IMR-90 (cell line): ENCODE results near the gene FRMD5. TPM values are rescaled to one million over a fixed set of nuclear protein-coding genes. Genes with fewer than 3 reads are reported as not detected.

ENCODE experiments used
- ATAC-seq: fragments of 200-7000 bp; cut with Tn5 transposase; 2 replicates; pipeline ENCODE4 v1.9.1; 2020; ENCODE audit warnings: low read depth, mild to moderate bottlenecking, moderate library complexity
- BruUV-seq: library from RNA; stranded (reverse); fragments of 400-500 nt; replicated peaks from 2 replicates; lab custom pipeline; 2021; lab: Mats Ljungman, UMichigan
- CTCF ChIA-PET: fragments of 300-600 bp; formaldehyde crosslinking; extraction: SDS; loops from one replicate; lab custom pipeline; 2021; ENCODE audit warnings: antibody characterized with exemption; lab: Yijun Ruan, JAX
- POLR2A ChIA-PET: fragments of 300-600 bp; sonication (Branson Sonifier 250); formaldehyde crosslinking; loops from one replicate; lab custom pipeline; 2022; ENCODE audit warnings: antibody characterized with exemption; ENCODE audit not compliant: unreplicated experiment; lab: Charles Lee
- DNase-seq: peaks from one replicate; pipeline ENCODE4 v3.0.0; 2013
- H2AFZ ChIP-seq: replicated peaks from 2 replicates; pipeline ENCODE3; 2013; ENCODE audit warnings: low read length, mild to moderate bottlenecking; ENCODE audit not compliant: poor library complexity
- H2AK5ac ChIP-seq: 2 replicates; pipeline ENCODE4 v1.6.1; 2013; ENCODE audit warnings: low read depth, low read length, inconsistent platforms
- H2AK9ac ChIP-seq: replicated peaks from 2 replicates; pipeline ENCODE3; 2013; ENCODE audit warnings: mild to moderate bottlenecking, low read depth, low read length, moderate library complexity; ENCODE audit not compliant: poor library complexity
- H2BK120ac ChIP-seq: 2 replicates; pipeline ENCODE4 v1.6.1; 2013; ENCODE audit warnings: low read depth, low read length, inconsistent platforms
- H2BK15ac ChIP-seq: 3 replicates; pipeline ENCODE4 v1.6.1; 2013; ENCODE audit warnings: low read depth, low read length, inconsistent platforms
- H2BK20ac ChIP-seq: 2 replicates; pipeline ENCODE4 v1.6.1; 2013; ENCODE audit warnings: low read depth, mild to moderate bottlenecking, inconsistent platforms, low read length, moderate library complexity
- H2BK5ac ChIP-seq: 2 replicates; pipeline ENCODE4 v1.6.1; 2013; ENCODE audit warnings: mild to moderate bottlenecking, low read depth, low read length, inconsistent platforms; ENCODE audit not compliant: poor library complexity, severe bottlenecking
- H3K14ac ChIP-seq: replicated peaks from 2 replicates; pipeline ENCODE4 v1.6.1; 2013; ENCODE audit warnings: low read depth, low read length, inconsistent platforms
- H3K18ac ChIP-seq: 2 replicates; pipeline ENCODE4 v1.6.1; 2013; ENCODE audit warnings: low read depth, low read length, control low read depth
- H3K23ac ChIP-seq: 2 replicates; pipeline ENCODE4 v1.6.1; 2013; ENCODE audit warnings: low read depth, low read length, inconsistent platforms
- H3K27ac ChIP-seq: 2 replicates; pipeline ENCODE4 v1.5.1; 2013; ENCODE audit warnings: mild to moderate bottlenecking, control low read depth, low read length; ENCODE audit not compliant: insufficient read depth
- H3K27me3 ChIP-seq: 2 replicates; pipeline ENCODE4 v1.6.1; 2013; ENCODE audit warnings: low read length; ENCODE audit not compliant: control insufficient read depth, insufficient read depth
- H3K36me3 ChIP-seq: 2 replicates; pipeline ENCODE4 v1.6.1; 2013; ENCODE audit warnings: low read length, mixed read lengths; ENCODE audit not compliant: control insufficient read depth, insufficient read depth
- H3K4ac ChIP-seq: 2 replicates; pipeline ENCODE4 v1.6.1; 2013; ENCODE audit warnings: low read depth, low read length, inconsistent platforms
- H3K4me1 ChIP-seq: 2 replicates; pipeline ENCODE4 v1.6.1; 2013; ENCODE audit warnings: low read length, mixed read lengths; ENCODE audit not compliant: control insufficient read depth, insufficient read depth
- H3K4me2 ChIP-seq: 2 replicates; pipeline ENCODE4 v1.6.1; 2013; ENCODE audit warnings: low read depth, mild to moderate bottlenecking, control low read depth, low read length, moderate library complexity
- H3K4me3 ChIP-seq: 2 replicates; pipeline ENCODE4 v1.5.1; 2013; ENCODE audit warnings: low read depth, mild to moderate bottlenecking, control low read depth, low read length, moderate library complexity; ENCODE audit not compliant: insufficient read depth
- H3K56ac ChIP-seq: 2 replicates; pipeline ENCODE4 v1.6.1; 2013; ENCODE audit warnings: low read length, inconsistent platforms; ENCODE audit not compliant: insufficient read depth; ENCODE audit errors: extremely low read depth
- H3K79me1 ChIP-seq, 2 experiments: 2 replicates each; pipeline ENCODE4 v1.6.1; 2013; ENCODE audit warnings: low read length in 2 of 2, inconsistent platforms in 1 of 2, low read depth in 1 of 2
- H3K9ac ChIP-seq: 2 replicates; pipeline ENCODE4 v1.6.1; 2013; ENCODE audit warnings: low read depth, low read length, control low read depth
- H3K9me1 ChIP-seq: 2 replicates; pipeline ENCODE4 v1.6.1; 2013; ENCODE audit warnings: low read length, inconsistent platforms; ENCODE audit not compliant: insufficient read depth
- H3K9me3 ChIP-seq: 2 replicates; pipeline ENCODE4 v1.6.1; 2013; ENCODE audit warnings: low read length; ENCODE audit not compliant: control insufficient read depth, insufficient read depth
- H4K20me1 ChIP-seq: 2 replicates; pipeline ENCODE4 v1.6.1; 2013; ENCODE audit warnings: low read length, inconsistent platforms; ENCODE audit not compliant: insufficient read depth
- H4K5ac ChIP-seq: 2 replicates; pipeline ENCODE4 v1.6.1; 2013; ENCODE audit warnings: mild to moderate bottlenecking, low read depth, low read length, control low read depth
- H4K8ac ChIP-seq, 2 experiments: 2 replicates each; pipeline ENCODE4 v1.6.1; 2013; ENCODE audit warnings: low read depth in 2 of 2, low read length in 2 of 2, control low read depth in 1 of 2, inconsistent platforms in 1 of 2
- H4K91ac ChIP-seq: 2 replicates; pipeline ENCODE4 v1.6.1; 2013; ENCODE audit warnings: low read depth, low read length, inconsistent platforms; ENCODE audit not compliant: insufficient read depth
- BHLHE40 ChIP-seq: fragments of 150-350 bp; IDR thresholded peaks from 2 replicates; pipeline ENCODE4 v1.6.1; 2016; ENCODE audit warnings: mild to moderate bottlenecking, low read depth, low read length
- CEBPB ChIP-seq: IDR thresholded peaks from 2 replicates; pipeline ENCODE4 v1.6.1; 2012; ENCODE audit warnings: low read depth, low read length, improper control_type of control experiment
- CHD1 ChIP-seq: IDR thresholded peaks from 2 replicates; pipeline ENCODE4 v1.6.1; 2012; ENCODE audit warnings: low read depth, low read length, improper control_type of control experiment
- FOS ChIP-seq: fragments of 150-350 bp; IDR thresholded peaks from 2 replicates; pipeline ENCODE4 v1.6.1; 2016; ENCODE audit warnings: low read depth, low read length
- MAZ ChIP-seq: IDR thresholded peaks from 2 replicates; pipeline ENCODE4 v1.6.1; 2012; ENCODE audit warnings: low read depth, mild to moderate bottlenecking, low read length, improper control_type of control experiment, moderate library complexity, borderline replicate concordance
- MXI1 ChIP-seq: IDR thresholded peaks from 2 replicates; pipeline ENCODE4 v1.6.1; 2012; ENCODE audit warnings: low read depth, mild to moderate bottlenecking, low read length, moderate library complexity, borderline replicate concordance
- NFE2L2 ChIP-seq: fragments of 150-350 bp; IDR thresholded peaks from 2 replicates; pipeline ENCODE4 v1.6.1; 2016; ENCODE audit warnings: low read depth, mild to moderate bottlenecking, low read length
- POLR2A ChIP-seq: IDR thresholded peaks from 2 replicates; pipeline ENCODE4 v1.6.1; 2012; ENCODE audit warnings: mild to moderate bottlenecking, low read depth, low read length
- RAD21 ChIP-seq: IDR thresholded peaks from 2 replicates; pipeline ENCODE4 v1.6.1; 2012; ENCODE audit warnings: low read length, improper control_type of control experiment
- RCOR1 ChIP-seq: IDR thresholded peaks from 2 replicates; pipeline ENCODE4 v1.6.1; 2012; ENCODE audit warnings: mild to moderate bottlenecking, low read length, improper control_type of control experiment; ENCODE audit not compliant: insufficient replicate concordance
- RFX5 ChIP-seq: IDR thresholded peaks from 2 replicates; pipeline ENCODE4 v1.8.0; 2012; ENCODE audit warnings: low read depth, mild to moderate bottlenecking, low read length, moderate library complexity
- SMC3 ChIP-seq: fragments of 150-350 bp; IDR thresholded peaks from 2 replicates; pipeline ENCODE4 v1.6.1; 2016; ENCODE audit warnings: low read depth, mild to moderate bottlenecking, antibody characterized with exemption, low read length, moderate library complexity
- dilution Hi-C: fragments of 300-500 bp; cut with HindIII; formaldehyde crosslinking; loops from one replicate; pipeline ENCODE4 v1.14.3; 2018; ENCODE audit warnings: low sequenced_read_pairs; ENCODE audit not compliant: unreplicated experiment
- in situ Hi-C: fragments of 300-500 bp; cut with MboI; formaldehyde crosslinking; loops from 3 replicates; pipeline ENCODE4 v1.14.3; 2019; ENCODE audit warnings: low sequenced_read_pairs, inconsistent platforms, mixed read lengths
- intact Hi-C: fragments of 100-400 bp; cut with micrococcal nuclease; formaldehyde crosslinking; loops from 2 replicates; pipeline ENCODE4 v1.10.0; 2022
- polyA plus RNA-seq, 3 experiments: library from polyadenylated mRNA; depleted of rRNA; stranded (reverse); fragments of >200 nt; gene quantifications; 2 replicates each; pipeline ENCODE4 v1.2.3, GENCODE V29; 2012; ENCODE audit warnings: low replicate concordance in 1 of 3
- total RNA-seq: library from RNA; depleted of rRNA; stranded (reverse); fragments of >200 nt; gene quantifications from 2 replicates; pipeline ENCODE4 v1.2.3, GENCODE V29; 2012
- TF ChIP-seq, protein P1 (sequence below): fragments of 150-350 bp; IDR thresholded peaks from 2 replicates; pipeline ENCODE4 v1.6.1; 2017; ENCODE audit warnings: mild to moderate bottlenecking, antibody characterized with exemption, low read length, low read depth
- TF ChIP-seq, protein P2 (sequence below): fragments of 150-350 bp; IDR thresholded peaks from 2 replicates; pipeline ENCODE4 v1.6.1; 2016; ENCODE audit warnings: low read depth, mild to moderate bottlenecking, low read length, moderate library complexity, borderline replicate concordance

FRMD5 gene
- total and polyA plus RNA-seq, 2 of the 4 experiments (the other 2 are of a cell fraction): 4.1 to 5.4 TPM

DNA sequence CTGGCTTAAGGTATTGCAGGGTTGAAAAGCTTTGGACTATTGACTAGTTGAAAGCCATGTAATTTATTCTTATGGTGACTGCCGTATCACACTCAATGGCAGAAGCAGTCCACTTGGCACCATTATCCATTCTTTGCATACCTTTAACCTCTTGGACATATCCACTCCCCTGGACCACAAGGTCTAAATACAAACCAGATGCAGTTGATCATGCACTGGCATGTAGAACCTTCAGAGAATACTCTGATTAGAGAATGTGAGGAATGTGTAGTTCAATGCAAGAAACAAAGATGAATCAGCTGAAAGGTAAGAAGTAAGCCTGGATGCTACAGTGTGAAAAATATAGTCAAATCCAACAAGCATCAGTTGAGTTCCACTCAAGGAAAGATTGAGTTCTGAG, 93.1 kb downstream of the FRMD5 start (continued):
- TF ChIP-seq FOS (no peak), BHLHE40 (no peak), MXI1 (no peak), POLR2A (no peak), CEBPB (no peak)

DNA sequence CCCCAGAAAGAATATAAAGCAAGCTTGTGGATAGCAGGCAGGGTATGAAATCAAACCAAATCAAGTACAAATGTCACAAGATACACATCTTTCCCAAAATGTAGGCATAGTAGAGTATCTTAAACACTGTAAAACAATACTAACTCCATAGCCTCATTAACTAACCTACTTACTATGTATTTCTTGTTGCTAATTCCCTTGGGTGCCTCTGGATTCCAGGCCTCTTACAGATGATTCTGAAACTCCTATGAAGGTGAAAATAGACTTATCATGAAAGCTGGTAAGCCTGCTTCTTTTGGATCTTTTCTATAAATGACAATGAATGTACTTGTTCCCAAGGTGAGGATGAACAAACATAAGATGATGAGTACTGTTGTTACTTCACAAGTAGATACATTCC, 93.8 kb downstream of the FRMD5 start:
- Histone ChIP-seq H4K20me1 (no peaks in the 10 kb centered on the region; the same call in 1 of the 2 replicates), H2BK5ac (no peak overlapping the region), H3K4ac (peak overlapping the region; percentile 81), H3K4me3 (no peak overlapping the region), H3K23ac (no peak overlapping the region), H4K8ac (peak overlapping the region in 1 of 2 experiments; percentile 10; a peak in 1 of 4 replicates), H2BK120ac (peak overlapping the region; percentile 80), H4K5ac (no peak overlapping the region), H3K79me1 (peaks cover 0 to 15% of the 10 kb centered on the region in 2 experiments; a peak in 2 of 4 replicates), H3K9me3 (no peaks in the 10 kb centered on the region), H3K18ac (peak overlapping the region; percentile 60; the same call in 1 of the 2 replicates), H3K27me3 (no peaks in the 10 kb centered on the region), H3K36me3 (no peaks in the 10 kb centered on the region), H3K9ac (no peak overlapping the region), H4K91ac (peak overlapping the region; percentile 15; the same call in 1 of the 2 replicates), H2AK5ac (no peak overlapping the region), H2BK20ac (peak overlapping the region; percentile 82), H3K27ac (no peak overlapping the region), H2AK9ac (no peak overlapping the region), H3K9me1 (peaks cover 3% of the 10 kb centered on the region), H3K4me1 (peaks cover 13% of the 10 kb centered on the region), H3K4me2 (no peak overlapping the region), H3K56ac (no peak overlapping the region), H3K14ac (peak overlapping the region; percentile 12; the same call in 1 of the 2 replicates), H2BK15ac (peak overlapping the region; percentile 20; the same call in 1 of the 3 replicates), H2AFZ (no peak overlapping the region)
- ATAC-seq (no peak), DNase-seq (no peak)
- ChIA-PET CTCF (no interaction called here), POLR2A (no interaction called here)
- TF ChIP-seq RFX5 (no peak), MXI1 (no peak), RAD21 (no peak), CHD1 (no peak), FOS (no peak), RCOR1 (no peak), MAZ (no peak), SMC3 (no peak), NFE2L2 (no peak), CEBPB (no peak)
- TF ChIP-seq, protein P1, sequence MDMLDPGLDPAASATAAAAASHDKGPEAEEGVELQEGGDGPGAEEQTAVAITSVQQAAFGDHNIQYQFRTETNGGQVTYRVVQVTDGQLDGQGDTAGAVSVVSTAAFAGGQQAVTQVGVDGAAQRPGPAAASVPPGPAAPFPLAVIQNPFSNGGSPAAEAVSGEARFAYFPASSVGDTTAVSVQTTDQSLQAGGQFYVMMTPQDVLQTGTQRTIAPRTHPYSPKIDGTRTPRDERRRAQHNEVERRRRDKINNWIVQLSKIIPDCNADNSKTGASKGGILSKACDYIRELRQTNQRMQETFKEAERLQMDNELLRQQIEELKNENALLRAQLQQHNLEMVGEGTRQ: no peak
- TF ChIP-seq, protein P2, sequence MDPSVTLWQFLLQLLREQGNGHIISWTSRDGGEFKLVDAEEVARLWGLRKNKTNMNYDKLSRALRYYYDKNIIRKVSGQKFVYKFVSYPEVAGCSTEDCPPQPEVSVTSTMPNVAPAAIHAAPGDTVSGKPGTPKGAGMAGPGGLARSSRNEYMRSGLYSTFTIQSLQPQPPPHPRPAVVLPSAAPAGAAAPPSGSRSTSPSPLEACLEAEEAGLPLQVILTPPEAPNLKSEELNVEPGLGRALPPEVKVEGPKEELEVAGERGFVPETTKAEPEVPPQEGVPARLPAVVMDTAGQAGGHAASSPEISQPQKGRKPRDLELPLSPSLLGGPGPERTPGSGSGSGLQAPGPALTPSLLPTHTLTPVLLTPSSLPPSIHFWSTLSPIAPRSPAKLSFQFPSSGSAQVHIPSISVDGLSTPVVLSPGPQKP: no peak
- in situ Hi-C loops: no loop called here
- no TSS peak for BruUV-seq
- intact Hi-C loops: loop anchor here (10.0 kb wide), 1 partner anchor 94 kb away; the partner anchor contains the start of gene FRMD5
- dilution Hi-C loops: no loop called here
